Epithelial cell of esophagus (primary cell): Measurements from ENCODE around the gene NAAA.

Source experiments
- DNase-seq: peaks from one replicate; pipeline ENCODE4 v3.0.0; 2010; ENCODE audit warnings: low read depth
- H3K4me3 ChIP-seq: 2 replicates; pipeline ENCODE4 v1.5.1; 2011; ENCODE audit warnings: mild to moderate bottlenecking, low read length, control low read depth
- CTCF ChIP-seq: IDR thresholded peaks from 2 replicates; pipeline ENCODE4 v1.5.1; 2011; ENCODE audit warnings: low read depth, mild to moderate bottlenecking, low read length, control low read depth, inconsistent platforms; ENCODE audit not compliant: insufficient read depth; ENCODE audit errors: missing control alignments

The NAAA gene

GRCh38 chr4:75881476-75881875 is 59.3 kb downstream of the NAAA start:
- no peak overlapping the region for H3K4me3 ChIP-seq
- DNase-seq, result no peak
- TF ChIP-seq CTCF, result no peak

GRCh38 chr4:75880278-75880677 is 60.5 kb downstream of the NAAA start:
- no peak for DNase-seq
- TF ChIP-seq CTCF, result no peak

GRCh38 chr4:75878246-75878756 is 62.5 kb downstream of the NAAA start:
- no peak for TF ChIP-seq CTCF
- no peak overlapping the region for H3K4me3 ChIP-seq
- no peak for DNase-seq

More at GRCh38 chr4:75880278-75880677, 60.5 kb downstream of the NAAA start:
- H3K4me3 ChIP-seq, result no peak overlapping the region

- TF ChIP-seq CTCF, result no peak
- no peak overlapping the region for H3K4me3 ChIP-seq
- DNase-seq, result no peak
Observed at GRCh38 chr4:75876218-75876617, 64.6 kb downstream of the NAAA start.

GRCh38 chr4:75869100-75869499 is 71.7 kb downstream of the NAAA start:
- H3K4me3 ChIP-seq, result no peak overlapping the region
- no peak for DNase-seq
- TF ChIP-seq CTCF, result no peak

- H3K4me3 ChIP-seq, result no peak overlapping the region
- no peak for TF ChIP-seq CTCF
- DNase-seq, result no peak
Observed at GRCh38 chr4:75867130-75867529, 73.7 kb downstream of the NAAA start.
